ENCODE data around the gene PRKAR2B. TPM values are rescaled to one million over a fixed set of nuclear protein-coding genes. Genes with fewer than 3 reads are reported as not detected.
"Not testable (repeated sequence)": the region's sequence is repeated elsewhere in the genome, so short reads cannot be mapped to it uniquely, and the experiment has no call there.

PRKAR2B gene
- total RNA-seq, 2 experiments from 2014 or later: 1.1 to 1.3 TPM

GRCh38 chr7:107115762-107116540 is 71.4 kb downstream of the PRKAR2B start:
- Mint-ChIP-seq H3K27me3 (peaks cover 5% of the 10 kb centered on the region), H3K4me3 (no peak overlapping the region), H3K4me1 (peaks cover 4% of the 10 kb centered on the region), H3K36me3 (no peaks in the 10 kb centered on the region), H3K9me3 (ENCODE audit: low read depth) (no peaks in the 10 kb centered on the region), H3K27ac (no peak overlapping the region)
- DNase-seq (no peak), ATAC-seq (no peak)
- CTCF ChIA-PET: interaction anchor here (1.9 kb wide), 1 partner anchor 11 kb away, joined by 4 read pairs; no protein-coding TSS in a partner anchor

- no peak overlapping the region for H3K4me3 Mint-ChIP-seq
- ATAC-seq (no peak), DNase-seq (no peak)
- CTCF ChIA-PET: interaction anchor here (0.7 to 1.0 kb wide), 2 partner anchors 29 to 34 kb away, joined by 3 read pairs; no protein-coding TSS in a partner anchor
- H3K9me3 Mint-ChIP-seq (ENCODE audit: low read depth): no peaks in the 10 kb centered on the region
- peaks cover 4% of the 10 kb centered on the region for H3K4me1 Mint-ChIP-seq
- H3K27ac Mint-ChIP-seq: no peak overlapping the region
- H3K36me3 Mint-ChIP-seq: no peaks in the 10 kb centered on the region
- peaks cover 5% of the 10 kb centered on the region for H3K27me3 Mint-ChIP-seq
These were observed 73.8 kb downstream of the PRKAR2B start for GRCh38 chr7:107118109-107118900.

DNA sequence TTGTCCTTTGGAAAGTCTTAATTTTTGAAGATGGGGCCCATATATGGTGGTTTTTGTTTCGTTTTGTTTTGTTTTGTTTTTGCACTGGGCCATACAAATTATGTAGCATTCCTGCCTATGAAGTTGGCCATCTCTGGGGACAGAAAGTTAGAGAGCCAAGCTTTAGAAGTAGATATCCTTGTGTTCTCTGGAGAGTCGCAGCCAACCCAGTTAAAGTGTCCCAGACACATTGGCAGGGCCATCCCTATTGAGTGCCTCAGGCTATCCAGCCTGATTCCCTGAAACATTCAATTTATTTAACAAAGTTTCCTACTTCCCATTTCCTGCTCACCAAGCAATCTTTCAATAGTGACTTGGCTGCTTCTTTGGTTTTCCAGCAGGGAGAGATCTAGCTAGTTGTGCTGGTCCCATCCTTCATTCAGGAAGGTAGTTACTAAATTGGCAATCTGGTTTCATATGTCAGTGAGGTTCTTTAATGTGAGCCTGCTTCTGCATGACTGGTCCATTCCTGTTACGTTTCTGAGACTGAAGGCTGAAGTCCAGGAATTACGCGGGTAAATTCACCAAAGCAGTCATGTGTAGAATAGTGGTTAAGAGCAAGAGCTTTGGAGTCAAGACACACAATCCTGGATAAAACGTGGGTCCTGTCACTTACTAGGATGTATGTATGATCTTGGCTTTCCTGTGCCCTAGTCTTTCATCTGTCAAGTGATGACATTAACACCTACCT is 75.0 kb downstream of the PRKAR2B start:
- DNase-seq (no peak), ATAC-seq (no peak)
- H3K27ac Mint-ChIP-seq: no peak overlapping the region
- no peak overlapping the region for H3K4me3 Mint-ChIP-seq
- no peaks in the 10 kb centered on the region for H3K9me3 Mint-ChIP-seq (ENCODE audit: low read depth)
- H3K36me3 Mint-ChIP-seq: no peaks in the 10 kb centered on the region
- CTCF ChIA-PET: no interaction called here
- peaks cover 4% of the 10 kb centered on the region for H3K4me1 Mint-ChIP-seq
- peaks cover 5% of the 10 kb centered on the region for H3K27me3 Mint-ChIP-seq

GRCh38 chr7:107122486-107122911 is 78.0 kb downstream of the PRKAR2B start:
- no peak overlapping the region for H3K4me3 Mint-ChIP-seq
- DNase-seq (no peak), ATAC-seq (no peak)
- H3K4me1 Mint-ChIP-seq: peaks cover 19% of the 10 kb centered on the region
- CTCF ChIA-PET: interaction anchor here (1.0 to 1.1 kb wide), 2 partner anchors 30 to 330 kb away, joined by 3 read pairs; no protein-coding TSS in a partner anchor
- no peak overlapping the region for H3K27ac Mint-ChIP-seq
- peaks cover 2% of the 10 kb centered on the region for H3K36me3 Mint-ChIP-seq
- no peaks in the 10 kb centered on the region for H3K27me3 Mint-ChIP-seq
- H3K9me3 Mint-ChIP-seq (ENCODE audit: low read depth): no peaks in the 10 kb centered on the region

DNA sequence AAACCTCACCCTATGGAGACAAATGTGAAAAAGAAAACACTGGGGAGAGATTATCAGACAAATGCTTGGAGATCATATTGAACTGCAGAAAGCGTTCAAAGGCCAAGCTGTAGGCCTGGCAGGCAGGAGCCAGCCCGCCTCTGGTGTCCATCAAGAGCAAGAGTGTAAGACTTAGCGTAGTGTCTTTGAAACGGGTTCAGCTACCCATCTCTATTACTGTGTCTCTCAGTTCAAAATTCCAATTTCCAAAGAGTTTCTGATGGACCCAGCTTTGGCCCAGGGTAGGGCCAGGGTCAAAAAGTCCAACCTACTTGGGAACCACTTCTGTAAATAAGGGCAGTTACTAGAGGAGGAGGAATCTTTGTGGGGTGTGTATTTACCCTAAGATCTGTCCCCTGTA is 78.9 kb downstream of the PRKAR2B start:
- CTCF ChIA-PET: interaction anchor here (1.1 kb wide), 1 partner anchor 30 kb away, joined by 3 read pairs; no protein-coding TSS in a partner anchor
- Mint-ChIP-seq H3K9me3 (ENCODE audit: low read depth) (no peaks in the 10 kb centered on the region), H3K4me3 (no peak overlapping the region), H3K27me3 (no peaks in the 10 kb centered on the region), H3K36me3 (peaks cover 2% of the 10 kb centered on the region), H3K27ac (no peak overlapping the region), H3K4me1 (peaks cover 19% of the 10 kb centered on the region)
- no peak for ATAC-seq
- DNase-seq: no peak

DNA sequence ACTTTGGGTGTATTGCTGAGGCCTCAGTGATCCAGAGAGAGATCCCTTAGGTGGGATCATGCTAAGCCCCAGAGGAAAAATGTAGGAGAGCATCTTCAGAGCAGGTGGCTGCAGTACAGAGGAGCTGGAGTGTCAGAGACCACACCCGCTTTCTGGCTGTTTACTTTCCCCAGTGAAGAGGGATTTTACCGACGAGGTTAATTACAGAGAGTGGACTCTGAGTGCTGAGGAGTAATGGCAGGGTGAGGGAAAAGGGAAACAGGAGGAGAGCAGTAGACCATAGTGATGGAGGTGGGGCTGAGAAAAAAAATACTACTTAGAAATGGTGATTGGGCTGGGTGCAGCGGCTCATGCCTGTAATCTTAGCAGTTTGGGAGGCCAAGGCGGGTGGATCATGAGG is 81.0 kb downstream of the PRKAR2B start:
- peak overlapping the region; percentile 89 for H3K27ac Mint-ChIP-seq
- CTCF ChIA-PET: interaction anchor here (1.3 to 1.6 kb wide), 2 partner anchors 22 to 43 kb away, joined by 5 to 9 read pairs; partner anchors contain the start of gene HBP1
- peaks cover 16% of the 10 kb centered on the region for H3K4me1 Mint-ChIP-seq
- no peaks in the 10 kb centered on the region for H3K9me3 Mint-ChIP-seq (ENCODE audit: low read depth)
- H3K27me3 Mint-ChIP-seq: no peaks in the 10 kb centered on the region
- H3K36me3 Mint-ChIP-seq: peaks cover 2% of the 10 kb centered on the region
- peak overlapping the region; percentile 69 for H3K4me3 Mint-ChIP-seq
- no peak for DNase-seq
- ATAC-seq: no peak

DNA sequence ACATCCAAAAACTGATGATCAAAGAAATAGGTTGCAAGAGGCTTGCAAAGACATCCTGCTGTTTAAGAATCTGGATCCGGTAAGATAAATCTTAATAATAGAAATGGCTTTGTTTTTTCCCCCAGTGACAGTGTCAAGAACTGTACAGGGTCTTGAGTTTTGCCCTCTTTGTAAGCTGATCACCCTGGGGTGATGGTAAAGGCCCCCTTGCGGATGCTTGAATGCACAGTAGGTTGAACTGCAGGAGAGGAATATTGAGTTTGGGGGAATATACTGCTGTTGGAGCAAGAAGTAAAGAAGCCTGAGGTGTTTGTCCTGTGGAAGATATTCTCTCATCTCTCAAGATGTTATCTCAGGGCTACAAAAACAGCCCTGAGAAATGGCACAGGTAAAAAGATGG is 83.7 kb downstream of the PRKAR2B start:
- Mint-ChIP-seq H3K4me1 (peaks cover 16% of the 10 kb centered on the region), H3K36me3 (peaks cover 2% of the 10 kb centered on the region), H3K27ac (no peak overlapping the region), H3K4me3 (no peak overlapping the region), H3K27me3 (no peaks in the 10 kb centered on the region), H3K9me3 (ENCODE audit: low read depth) (no peaks in the 10 kb centered on the region)
- no peak for DNase-seq
- no peak for ATAC-seq
- CTCF ChIA-PET: interaction anchor here (0.6 kb wide), 1 partner anchor 11 kb away, joined by 3 read pairs; no protein-coding TSS in a partner anchor

- DNase-seq (no peak), ATAC-seq (no peak)
- Mint-ChIP-seq H3K9me3 (ENCODE audit: low read depth) (no peaks in the 10 kb centered on the region), H3K36me3 (peaks cover 2% of the 10 kb centered on the region), H3K4me3 (no peak overlapping the region), H3K27me3 (no peaks in the 10 kb centered on the region), H3K27ac (no peak overlapping the region), H3K4me1 (peaks cover 16% of the 10 kb centered on the region)
- CTCF ChIA-PET: no interaction called here
These were observed 84.2 kb downstream of the PRKAR2B start for GRCh38 chr7:107128748-107129147.

DNA sequence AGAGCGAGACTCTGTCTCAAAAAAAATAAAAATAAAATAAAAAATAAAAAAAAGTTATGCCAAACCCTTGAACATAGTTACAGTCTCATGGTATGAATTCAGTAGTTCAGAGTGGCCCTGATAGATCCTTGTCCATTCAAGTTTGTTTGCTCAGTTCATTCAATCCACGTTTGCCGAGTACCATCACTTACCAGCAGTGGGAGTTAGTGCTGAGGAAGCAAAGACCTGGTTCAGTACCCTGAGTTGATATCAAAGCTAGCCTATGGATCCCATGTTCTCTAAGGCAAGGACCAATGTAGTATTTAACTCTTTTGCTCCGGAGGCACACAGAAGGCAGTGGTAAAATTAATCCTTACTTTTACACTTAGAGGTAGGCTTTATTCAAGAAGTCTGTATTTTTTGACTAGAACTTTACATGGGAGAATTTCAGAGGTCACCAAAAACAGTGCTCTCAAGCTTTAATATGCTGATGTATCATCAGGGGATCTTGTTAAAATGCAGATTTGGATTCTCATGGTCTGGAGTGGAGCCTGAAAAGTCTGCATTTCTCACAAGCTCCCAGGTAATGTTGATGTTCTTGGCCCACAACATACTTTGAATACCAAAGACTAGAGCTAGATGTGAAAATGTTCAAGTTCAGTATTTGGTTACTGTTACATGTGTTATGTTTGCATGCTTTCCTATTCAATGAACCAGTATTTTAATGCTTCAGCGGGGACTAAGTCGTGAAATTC is 86.1 kb downstream of the PRKAR2B start:
- no peaks in the 10 kb centered on the region for H3K9me3 Mint-ChIP-seq (ENCODE audit: low read depth)
- no peak overlapping the region for H3K27ac Mint-ChIP-seq

DNA sequence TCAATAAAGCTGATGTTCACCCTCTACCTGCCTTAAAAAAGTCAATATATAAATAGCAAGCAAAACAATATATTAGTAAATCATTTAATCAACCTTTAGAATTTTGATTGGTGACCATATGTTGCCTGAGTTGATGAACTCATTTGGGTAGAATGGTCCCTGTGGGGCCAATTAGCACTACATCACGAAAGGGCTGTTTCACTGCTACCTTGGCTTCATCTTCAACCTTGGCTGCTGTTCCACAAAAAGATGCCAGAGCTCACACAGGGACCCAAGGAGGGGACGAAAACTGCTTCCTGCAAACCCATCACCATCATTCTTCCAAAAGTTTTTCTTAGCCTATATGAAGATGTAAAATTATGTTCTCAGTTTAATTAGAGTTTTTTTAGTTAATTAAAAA is 88.9 kb downstream of the PRKAR2B start:
- Mint-ChIP-seq H3K27ac (no peak overlapping the region), H3K4me3 (no peak overlapping the region), H3K36me3 (no peaks in the 10 kb centered on the region), H3K27me3 (peaks cover 18% of the 10 kb centered on the region), H3K9me3 (ENCODE audit: low read depth) (no peaks in the 10 kb centered on the region), H3K4me1 (no peaks in the 10 kb centered on the region)
- ATAC-seq: no peak
- CTCF ChIA-PET: no interaction called here
- no peak for DNase-seq

More for the DNA sequence above, 86.1 kb downstream of the PRKAR2B start:
- CTCF ChIA-PET: interaction anchor here (2.1 kb wide), 1 partner anchor 16 kb away, joined by 10 read pairs; no protein-coding TSS in a partner anchor
- no peak overlapping the region for H3K4me3 Mint-ChIP-seq
- peaks cover 2% of the 10 kb centered on the region for H3K36me3 Mint-ChIP-seq
- H3K27me3 Mint-ChIP-seq: peaks cover 8% of the 10 kb centered on the region
- no peak for ATAC-seq
- H3K4me1 Mint-ChIP-seq: peaks cover 11% of the 10 kb centered on the region
- DNase-seq: no peak

DNA sequence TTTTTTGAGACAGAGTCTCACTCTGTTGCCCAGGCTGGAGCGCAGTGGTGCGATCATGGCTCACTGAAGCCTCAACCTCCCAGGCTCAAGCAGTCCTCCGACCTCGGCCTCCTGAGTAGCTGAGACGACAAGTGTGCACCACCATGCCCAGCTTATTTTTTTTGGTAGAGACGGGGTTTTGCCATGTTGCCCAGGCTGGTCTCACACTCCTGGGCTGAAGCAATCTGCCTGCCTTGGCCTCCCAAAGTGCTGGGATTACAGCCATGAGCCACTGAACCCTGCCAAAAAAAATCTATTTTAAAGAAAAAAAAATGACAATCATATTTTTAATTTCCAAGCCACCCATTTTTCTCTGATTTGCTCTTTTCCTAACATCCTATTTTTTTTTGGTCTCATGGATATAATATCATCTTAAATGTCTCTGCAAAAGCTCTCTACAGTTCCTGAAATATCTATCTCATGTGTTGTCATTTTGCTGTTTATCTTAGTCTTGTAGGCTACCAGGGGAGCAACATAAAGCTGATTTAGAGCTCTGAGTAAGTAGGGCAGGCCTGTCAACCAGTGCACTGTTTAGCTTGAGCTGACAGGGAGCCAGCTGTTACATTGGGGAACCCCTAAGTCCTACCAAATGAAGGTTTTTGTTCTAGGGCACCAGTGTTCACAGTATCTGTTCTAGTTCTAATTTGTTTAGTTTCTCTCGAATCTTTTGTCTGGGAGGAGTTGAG is 94.4 kb downstream of the PRKAR2B start:
- DNase-seq (no peak), ATAC-seq (no peak)
- no peaks in the 10 kb centered on the region for H3K4me1 Mint-ChIP-seq
- no peaks in the 10 kb centered on the region for H3K9me3 Mint-ChIP-seq (ENCODE audit: low read depth)
- H3K4me3 Mint-ChIP-seq: no peak overlapping the region
- no peaks in the 10 kb centered on the region for H3K36me3 Mint-ChIP-seq
- no peak overlapping the region for H3K27ac Mint-ChIP-seq
- CTCF ChIA-PET: no interaction called here
- peaks cover 18% of the 10 kb centered on the region for H3K27me3 Mint-ChIP-seq

GRCh38 chr7:107143875-107144274 is 99.4 kb downstream of the PRKAR2B start:
- DNase-seq; CTCF ChIA-PET; H3K4me3 Mint-ChIP-seq; H3K27ac Mint-ChIP-seq; ATAC-seq; H3K36me3 Mint-ChIP-seq; H3K4me1 Mint-ChIP-seq; H3K27me3 Mint-ChIP-seq; H3K9me3 Mint-ChIP-seq (ENCODE audit: low read depth): not testable (repeated sequence)

All from activated CD8-positive, alpha-beta memory T cell treated with anti-CD3 and anti-CD28 coated beads, Interleukin-2, amount 10 ng/mL, durations not matched to agents 7 days and 5 days (primary cell).